GM12892 (cell line): ENCODE results near the gene FSIP1.

Experiments
- POLR2A ChIP-seq: IDR thresholded peaks from 2 replicates; pipeline ENCODE4 v1.6.1; 2011; ENCODE audit warnings: low read depth, low read length, control low read depth
- POLR2AphosphoS5 ChIP-seq: IDR thresholded peaks from 2 replicates; pipeline ENCODE4 v1.6.1; 2011; ENCODE audit warnings: low read depth, low read length, control low read depth
- TAF1 ChIP-seq: IDR thresholded peaks from 2 replicates; pipeline ENCODE4 v1.6.1; 2011; ENCODE audit warnings: low read depth, mild to moderate bottlenecking, control low read depth, low read length, borderline replicate concordance

GRCh38 chr15:39588531-39589192, 194.0 kb downstream of the FSIP1 start:
- no peak for TF ChIP-seq POLR2AphosphoS5
- no peak for TF ChIP-seq TAF1
- TF ChIP-seq POLR2A: no peak
